Endothelial cell of umbilical vein (primary cell): ENCODE results near the gene GTPBP4. TPM values are rescaled to one million over a fixed set of nuclear protein-coding genes. Genes with fewer than 3 reads are reported as not detected.

Experiments used
- BruUV-seq: library from RNA; stranded (reverse); fragments of 400-500 nt; replicated peaks from 2 replicates; lab custom pipeline; 2021; lab: Mats Ljungman, UMichigan
- CTCF ChIA-PET: fragments of 300-600, 350-600 bp; sonication (Branson Sonifier 250); formaldehyde crosslinking; loops from one replicate; lab custom pipeline; 2021; ENCODE audit warnings: antibody characterized with exemption, inconsistent platforms; lab: Charles Lee
- POLR2A ChIA-PET: fragments of 300-600, 350-600 bp; sonication (Branson Sonifier 250); formaldehyde crosslinking; loops from one replicate; lab custom pipeline; 2021; ENCODE audit warnings: antibody characterized with exemption, inconsistent platforms; lab: Charles Lee
- DNase-seq: peaks from one replicate; pipeline ENCODE4 v3.0.0-alpha.2; 2011; ENCODE audit warnings: low read depth, low spot score
- FAIRE-seq: peaks from 2 replicates; lab custom pipeline; 2011; peaks lifted over from hg19 to GRCh38; lab: Jason Lieb, UNC
- H2AFZ ChIP-seq: 2 replicates; pipeline ENCODE4 v1.6.0; 2012; ENCODE audit warnings: low read depth, low read length, control low read depth, inconsistent platforms
- H3K27ac ChIP-seq: 2 replicates; pipeline ENCODE4 v1.5.1; 2011; ENCODE audit warnings: low read depth, mild to moderate bottlenecking, control low read depth, low read length, moderate library complexity; ENCODE audit not compliant: insufficient read depth
- H3K27me3 ChIP-seq, 2 experiments: 2 replicates each; pipeline versions ENCODE4 v1.6.0 to v1.6.1; 2011; ENCODE audit warnings: low read length in 2 of 2, mixed read lengths in 1 of 2; ENCODE audit not compliant: control insufficient read depth in 2 of 2, insufficient read depth in 2 of 2
- H3K36me3 ChIP-seq, 2 experiments: 2 replicates in 1 of 2; 3 replicates in 1 of 2; pipeline ENCODE4 v1.5.1; 2011; ENCODE audit warnings: low read length in 2 of 2, mild to moderate bottlenecking in 1 of 2, moderate library complexity in 1 of 2; ENCODE audit not compliant: control insufficient read depth in 2 of 2, insufficient read depth in 2 of 2; ENCODE audit errors: extremely low read depth in 1 of 2
- H3K4me1 ChIP-seq: 3 replicates; pipeline ENCODE4 v1.5.1; 2011; ENCODE audit warnings: mild to moderate bottlenecking, low read length; ENCODE audit not compliant: control insufficient read depth, insufficient read depth; ENCODE audit errors: extremely low read depth
- H3K4me2 ChIP-seq: 2 replicates; pipeline ENCODE4 v1.6.1; 2011; ENCODE audit warnings: low read length, control low read depth, mixed read lengths; ENCODE audit not compliant: insufficient read depth
- H3K4me3 ChIP-seq, 3 experiments: fragments of 200-600 bp in 1 of 3; sonication (generic), shearing (Covaris generic) in 1 of 3; replicated peaks in 1 of 3; 2 replicates each; pipeline ENCODE4 v1.5.1; 2011 to 2016; ENCODE audit warnings: control low read depth in 3 of 3, low read length in 3 of 3, mild to moderate bottlenecking in 2 of 3, inconsistent platforms in 1 of 3, low read depth in 1 of 3, moderate library complexity in 1 of 3; ENCODE audit not compliant: insufficient read depth in 1 of 3
- H3K79me2 ChIP-seq: 2 replicates; pipeline ENCODE4 v1.6.0; 2012; ENCODE audit warnings: low read length, inconsistent platforms; ENCODE audit not compliant: control insufficient read depth, insufficient read depth
- H3K9ac ChIP-seq: replicated peaks from 2 replicates; pipeline ENCODE3; 2011; ENCODE audit warnings: low read length, control low read depth; ENCODE audit not compliant: insufficient read depth; ENCODE audit errors: extremely low read depth
- H3K9me1 ChIP-seq: replicated peaks from 3 replicates; pipeline ENCODE4 v1.6.0; 2011; ENCODE audit warnings: mild to moderate bottlenecking, low read length; ENCODE audit not compliant: control insufficient read depth, insufficient read depth; ENCODE audit errors: extremely low read depth
- H3K9me3 ChIP-seq: replicated peaks from 2 replicates; pipeline ENCODE4 v1.5.1; 2012; ENCODE audit warnings: low read length, inconsistent platforms; ENCODE audit not compliant: control insufficient read depth, insufficient read depth
- H4K20me1 ChIP-seq: replicated peaks from 2 replicates; pipeline ENCODE3; 2011; ENCODE audit warnings: mild to moderate bottlenecking, low read length; ENCODE audit not compliant: control insufficient read depth, insufficient read depth; ENCODE audit errors: extremely low read depth
- EZH2 ChIP-seq: IDR thresholded peaks from 2 replicates; pipeline ENCODE4 v1.6.1; 2012; ENCODE audit warnings: borderline replicate concordance, low read depth, mild to moderate bottlenecking, moderate library complexity, low read length, inconsistent platforms; ENCODE audit not compliant: severe bottlenecking
- FOS ChIP-seq: IDR thresholded peaks from 2 replicates; pipeline ENCODE4 v1.6.1; 2011; ENCODE audit warnings: mild to moderate bottlenecking, low read length, moderate library complexity, borderline replicate concordance; ENCODE audit not compliant: insufficient read depth
- GATA2 ChIP-seq: IDR thresholded peaks from 2 replicates; pipeline ENCODE4 v1.7.0; 2011; ENCODE audit warnings: low read depth, mild to moderate bottlenecking, moderate library complexity, mixed read lengths, low read length; ENCODE audit not compliant: insufficient read length, insufficient read depth
- JUN ChIP-seq: IDR thresholded peaks from 2 replicates; pipeline ENCODE4 v1.6.1; 2011; ENCODE audit warnings: borderline replicate concordance, low read depth; ENCODE audit not compliant: insufficient read length, insufficient read depth
- MYC ChIP-seq: IDR thresholded peaks from one replicate; pipeline ENCODE4 v1.6.1; 2011; ENCODE audit warnings: mild to moderate bottlenecking, low read depth, low read length
- POLR2A ChIP-seq: IDR thresholded peaks from 2 replicates; pipeline ENCODE4 v1.6.1; 2012; ENCODE audit warnings: low read depth, mild to moderate bottlenecking, control low read depth, low read length
- POLR2AphosphoS5 ChIP-seq: IDR thresholded peaks from 2 replicates; pipeline ENCODE4 v1.6.1; 2012; ENCODE audit warnings: low read depth, mild to moderate bottlenecking, control low read depth, low read length, moderate library complexity; ENCODE audit not compliant: insufficient read depth
- dilution Hi-C: fragments of 300-500 bp; cut with MboI; formaldehyde crosslinking; loops from one replicate; pipeline ENCODE4 v1.15.0; 2019; ENCODE audit warnings: low sequenced_read_pairs; ENCODE audit not compliant: extremely low pct_ligation_motif_present
- intact Hi-C: fragments of 100-400 bp; cut with micrococcal nuclease; formaldehyde crosslinking; loops from one replicate; pipeline ENCODE4 v1.10.0; 2022
- polyA plus RNA-seq, 4 experiments: library from polyadenylated mRNA; depleted of rRNA in 3 of 4; stranded (reverse) in 3 of 4; unstranded in 1 of 4; fragments of >200 nt; gene quantifications; 2 replicates each; pipeline versions ENCODE4 v1.2.1 to v1.2.3, GENCODE V29; 2011 to 2012; ENCODE audit warnings: missing spikeins in 1 of 4
- total RNA-seq: library from RNA; stranded (reverse); gene quantifications from 2 replicates; pipeline ENCODE4 v1.2.3, GENCODE V29; 2021
- TF ChIP-seq, protein P1 (sequence below), 2 donors: IDR thresholded peaks; 1 replicate in 1 of 2; 2 replicates in 1 of 2; pipeline ENCODE4 v1.5.1; 2011; ENCODE audit warnings: low read length in 2 of 2, mild to moderate bottlenecking in 2 of 2, moderate library complexity in 2 of 2, control low read depth in 1 of 2, inconsistent platforms in 1 of 2, low read depth in 1 of 2; ENCODE audit not compliant: insufficient read depth in 1 of 2; ENCODE audit errors: extremely low read depth in 1 of 2
- TF ChIP-seq, protein P2 (sequence below): IDR thresholded peaks from 2 replicates; pipeline ENCODE4 v1.6.1; 2011; ENCODE audit not compliant: insufficient read depth, insufficient read length

Gene GTPBP4
- total and polyA plus RNA-seq, 2 donors (not counting 3 experiments of a cell fraction or from before 2014, with no cell fraction given), result 12.4 to 69.3 TPM

DNA sequence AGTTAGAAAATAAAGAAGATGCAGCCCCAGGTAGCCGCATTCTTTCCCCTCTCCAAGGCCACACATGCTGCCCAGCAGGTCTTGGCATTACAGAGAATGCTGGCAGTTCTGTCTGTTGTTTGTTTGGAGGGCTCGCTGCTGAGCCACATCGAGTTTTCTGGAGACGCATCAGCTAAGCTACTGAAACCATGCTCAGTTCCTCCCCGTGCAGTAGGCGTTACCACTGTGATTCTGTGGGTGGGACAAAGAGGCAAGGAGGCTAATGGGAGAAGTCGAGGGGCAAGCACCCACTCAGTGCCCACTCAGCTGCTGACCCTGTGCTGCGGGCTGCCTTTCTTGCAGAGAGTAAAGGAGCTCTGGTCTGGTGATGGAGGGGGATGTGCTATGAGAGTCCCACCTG, 15.5 kb upstream of the GTPBP4 start:
- H4K20me1 ChIP-seq, result no peaks in the 10 kb centered on the region
- H3K27ac ChIP-seq, result no peak overlapping the region
- H3K36me3 ChIP-seq, result no peaks in the 10 kb centered on the region
- H3K9ac ChIP-seq, result no peak overlapping the region
- H3K27me3 ChIP-seq, result peaks cover 10 to 18% of the 10 kb centered on the region in 2 experiments
- dilution Hi-C loops (no loop called here), intact Hi-C loops (no loop called here)
- H3K9me1 ChIP-seq, result no peaks in the 10 kb centered on the region
- H3K4me3 ChIP-seq, result no peak overlapping the region
- TF ChIP-seq, protein P1, sequence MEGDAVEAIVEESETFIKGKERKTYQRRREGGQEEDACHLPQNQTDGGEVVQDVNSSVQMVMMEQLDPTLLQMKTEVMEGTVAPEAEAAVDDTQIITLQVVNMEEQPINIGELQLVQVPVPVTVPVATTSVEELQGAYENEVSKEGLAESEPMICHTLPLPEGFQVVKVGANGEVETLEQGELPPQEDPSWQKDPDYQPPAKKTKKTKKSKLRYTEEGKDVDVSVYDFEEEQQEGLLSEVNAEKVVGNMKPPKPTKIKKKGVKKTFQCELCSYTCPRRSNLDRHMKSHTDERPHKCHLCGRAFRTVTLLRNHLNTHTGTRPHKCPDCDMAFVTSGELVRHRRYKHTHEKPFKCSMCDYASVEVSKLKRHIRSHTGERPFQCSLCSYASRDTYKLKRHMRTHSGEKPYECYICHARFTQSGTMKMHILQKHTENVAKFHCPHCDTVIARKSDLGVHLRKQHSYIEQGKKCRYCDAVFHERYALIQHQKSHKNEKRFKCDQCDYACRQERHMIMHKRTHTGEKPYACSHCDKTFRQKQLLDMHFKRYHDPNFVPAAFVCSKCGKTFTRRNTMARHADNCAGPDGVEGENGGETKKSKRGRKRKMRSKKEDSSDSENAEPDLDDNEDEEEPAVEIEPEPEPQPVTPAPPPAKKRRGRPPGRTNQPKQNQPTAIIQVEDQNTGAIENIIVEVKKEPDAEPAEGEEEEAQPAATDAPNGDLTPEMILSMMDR (IDR thresholded peaks at IDR 0.05; ENCODE audit: extremely low read depth in 1 of 2, insufficient read depth in 1 of 2, low read depth in 1 of 2, low read length in 2 of 2), result no peak
- no peak for TF ChIP-seq MYC
- TF ChIP-seq EZH2, result no peak
- no peak for TF ChIP-seq POLR2A
- TF ChIP-seq FOS, result no peak
- TF ChIP-seq GATA2, result no peak
- TF ChIP-seq, protein P2, sequence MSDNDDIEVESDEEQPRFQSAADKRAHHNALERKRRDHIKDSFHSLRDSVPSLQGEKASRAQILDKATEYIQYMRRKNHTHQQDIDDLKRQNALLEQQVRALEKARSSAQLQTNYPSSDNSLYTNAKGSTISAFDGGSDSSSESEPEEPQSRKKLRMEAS, result no peak
- no peak for TF ChIP-seq JUN
- TF ChIP-seq POLR2AphosphoS5, result no peak
- no peak overlapping the region for H2AFZ ChIP-seq
- no peaks in the 10 kb centered on the region for H3K9me3 ChIP-seq
- no TSS peak for BruUV-seq
- H3K4me1 ChIP-seq, result no peaks in the 10 kb centered on the region
- H3K4me2 ChIP-seq, result no peak overlapping the region
- ChIA-PET CTCF (no interaction called here), POLR2A (no interaction called here)
- no peaks in the 10 kb centered on the region for H3K79me2 ChIP-seq
- DNase-seq (no peak), FAIRE-seq (no peak)
